ENCODE results near the gene COMMD9. TPM values are rescaled to one million over a fixed set of nuclear protein-coding genes. Genes with fewer than 3 reads are reported as not detected.

Gene COMMD9
- total and polyA plus RNA-seq, 2 of the 8 experiments (the other 6 are each of a cell fraction or from before 2014, with no cell fraction given): 42.5 to 49.1 TPM

DNA sequence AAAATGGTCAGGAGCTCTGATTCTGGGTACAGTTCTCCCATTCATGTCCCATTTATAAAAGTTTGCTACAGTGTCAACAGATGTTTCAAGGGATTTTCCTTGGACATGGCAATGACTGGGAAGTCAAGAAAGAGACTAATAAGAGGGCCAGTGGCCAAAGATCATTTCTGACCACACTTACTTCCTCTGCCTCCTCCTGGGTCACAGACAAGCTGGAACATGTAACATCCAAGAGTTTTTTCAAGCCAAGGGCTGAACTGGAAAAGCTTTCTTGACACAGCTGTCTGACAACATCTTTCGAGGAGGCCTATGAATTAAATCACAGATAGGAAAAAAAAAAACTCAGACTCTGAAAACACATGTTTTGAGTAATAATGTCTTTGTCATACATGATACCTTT is 8.7 kb downstream of the COMMD9 start (continued):
- TF ChIP-seq, protein P1, sequence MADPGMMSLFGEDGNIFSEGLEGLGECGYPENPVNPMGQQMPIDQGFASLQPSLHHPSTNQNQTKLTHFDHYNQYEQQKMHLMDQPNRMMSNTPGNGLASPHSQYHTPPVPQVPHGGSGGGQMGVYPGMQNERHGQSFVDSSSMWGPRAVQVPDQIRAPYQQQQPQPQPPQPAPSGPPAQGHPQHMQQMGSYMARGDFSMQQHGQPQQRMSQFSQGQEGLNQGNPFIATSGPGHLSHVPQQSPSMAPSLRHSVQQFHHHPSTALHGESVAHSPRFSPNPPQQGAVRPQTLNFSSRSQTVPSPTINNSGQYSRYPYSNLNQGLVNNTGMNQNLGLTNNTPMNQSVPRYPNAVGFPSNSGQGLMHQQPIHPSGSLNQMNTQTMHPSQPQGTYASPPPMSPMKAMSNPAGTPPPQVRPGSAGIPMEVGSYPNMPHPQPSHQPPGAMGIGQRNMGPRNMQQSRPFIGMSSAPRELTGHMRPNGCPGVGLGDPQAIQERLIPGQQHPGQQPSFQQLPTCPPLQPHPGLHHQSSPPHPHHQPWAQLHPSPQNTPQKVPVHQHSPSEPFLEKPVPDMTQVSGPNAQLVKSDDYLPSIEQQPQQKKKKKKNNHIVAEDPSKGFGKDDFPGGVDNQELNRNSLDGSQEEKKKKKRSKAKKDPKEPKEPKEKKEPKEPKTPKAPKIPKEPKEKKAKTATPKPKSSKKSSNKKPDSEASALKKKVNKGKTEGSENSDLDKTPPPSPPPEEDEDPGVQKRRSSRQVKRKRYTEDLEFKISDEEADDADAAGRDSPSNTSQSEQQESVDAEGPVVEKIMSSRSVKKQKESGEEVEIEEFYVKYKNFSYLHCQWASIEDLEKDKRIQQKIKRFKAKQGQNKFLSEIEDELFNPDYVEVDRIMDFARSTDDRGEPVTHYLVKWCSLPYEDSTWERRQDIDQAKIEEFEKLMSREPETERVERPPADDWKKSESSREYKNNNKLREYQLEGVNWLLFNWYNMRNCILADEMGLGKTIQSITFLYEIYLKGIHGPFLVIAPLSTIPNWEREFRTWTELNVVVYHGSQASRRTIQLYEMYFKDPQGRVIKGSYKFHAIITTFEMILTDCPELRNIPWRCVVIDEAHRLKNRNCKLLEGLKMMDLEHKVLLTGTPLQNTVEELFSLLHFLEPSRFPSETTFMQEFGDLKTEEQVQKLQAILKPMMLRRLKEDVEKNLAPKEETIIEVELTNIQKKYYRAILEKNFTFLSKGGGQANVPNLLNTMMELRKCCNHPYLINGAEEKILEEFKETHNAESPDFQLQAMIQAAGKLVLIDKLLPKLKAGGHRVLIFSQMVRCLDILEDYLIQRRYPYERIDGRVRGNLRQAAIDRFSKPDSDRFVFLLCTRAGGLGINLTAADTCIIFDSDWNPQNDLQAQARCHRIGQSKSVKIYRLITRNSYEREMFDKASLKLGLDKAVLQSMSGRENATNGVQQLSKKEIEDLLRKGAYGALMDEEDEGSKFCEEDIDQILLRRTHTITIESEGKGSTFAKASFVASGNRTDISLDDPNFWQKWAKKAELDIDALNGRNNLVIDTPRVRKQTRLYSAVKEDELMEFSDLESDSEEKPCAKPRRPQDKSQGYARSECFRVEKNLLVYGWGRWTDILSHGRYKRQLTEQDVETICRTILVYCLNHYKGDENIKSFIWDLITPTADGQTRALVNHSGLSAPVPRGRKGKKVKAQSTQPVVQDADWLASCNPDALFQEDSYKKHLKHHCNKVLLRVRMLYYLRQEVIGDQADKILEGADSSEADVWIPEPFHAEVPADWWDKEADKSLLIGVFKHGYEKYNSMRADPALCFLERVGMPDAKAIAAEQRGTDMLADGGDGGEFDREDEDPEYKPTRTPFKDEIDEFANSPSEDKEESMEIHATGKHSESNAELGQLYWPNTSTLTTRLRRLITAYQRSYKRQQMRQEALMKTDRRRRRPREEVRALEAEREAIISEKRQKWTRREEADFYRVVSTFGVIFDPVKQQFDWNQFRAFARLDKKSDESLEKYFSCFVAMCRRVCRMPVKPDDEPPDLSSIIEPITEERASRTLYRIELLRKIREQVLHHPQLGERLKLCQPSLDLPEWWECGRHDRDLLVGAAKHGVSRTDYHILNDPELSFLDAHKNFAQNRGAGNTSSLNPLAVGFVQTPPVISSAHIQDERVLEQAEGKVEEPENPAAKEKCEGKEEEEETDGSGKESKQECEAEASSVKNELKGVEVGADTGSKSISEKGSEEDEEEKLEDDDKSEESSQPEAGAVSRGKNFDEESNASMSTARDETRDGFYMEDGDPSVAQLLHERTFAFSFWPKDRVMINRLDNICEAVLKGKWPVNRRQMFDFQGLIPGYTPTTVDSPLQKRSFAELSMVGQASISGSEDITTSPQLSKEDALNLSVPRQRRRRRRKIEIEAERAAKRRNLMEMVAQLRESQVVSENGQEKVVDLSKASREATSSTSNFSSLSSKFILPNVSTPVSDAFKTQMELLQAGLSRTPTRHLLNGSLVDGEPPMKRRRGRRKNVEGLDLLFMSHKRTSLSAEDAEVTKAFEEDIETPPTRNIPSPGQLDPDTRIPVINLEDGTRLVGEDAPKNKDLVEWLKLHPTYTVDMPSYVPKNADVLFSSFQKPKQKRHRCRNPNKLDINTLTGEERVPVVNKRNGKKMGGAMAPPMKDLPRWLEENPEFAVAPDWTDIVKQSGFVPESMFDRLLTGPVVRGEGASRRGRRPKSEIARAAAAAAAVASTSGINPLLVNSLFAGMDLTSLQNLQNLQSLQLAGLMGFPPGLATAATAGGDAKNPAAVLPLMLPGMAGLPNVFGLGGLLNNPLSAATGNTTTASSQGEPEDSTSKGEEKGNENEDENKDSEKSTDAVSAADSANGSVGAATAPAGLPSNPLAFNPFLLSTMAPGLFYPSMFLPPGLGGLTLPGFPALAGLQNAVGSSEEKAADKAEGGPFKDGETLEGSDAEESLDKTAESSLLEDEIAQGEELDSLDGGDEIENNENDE (IDR thresholded peaks at IDR 0.05; ENCODE audit: insufficient replicate concordance, low read length): no peak
- TF ChIP-seq POLR2A (IDR thresholded peaks at IDR 0.05; ENCODE audit: control extremely low read depth in 1 of 2, low read depth in 2 of 2, low read length in 2 of 2) (no peak), SP1 (IDR thresholded peaks at IDR 0.05; ENCODE audit: low read depth, low read length) (no peak), PHF8 (conservative IDR thresholded peaks at IDR 0.05; ENCODE audit: low read depth, low read length) (no peak), TBP (IDR thresholded peaks at IDR 0.05; ENCODE audit: low read depth, low read length) (no peak), POLR2AphosphoS5 (IDR thresholded peaks at IDR 0.05; ENCODE audit: low read depth, low read length) (no peak), TEAD4 (IDR thresholded peaks at IDR 0.05; ENCODE audit: low read depth, low read length) (no peak), BRCA1 (IDR thresholded peaks at IDR 0.05; ENCODE audit: low read depth, low read length) (no peak), GTF2F1 (IDR thresholded peaks at IDR 0.05; ENCODE audit: borderline replicate concordance, low read depth, low read length) (no peak)

Measured in H1 (cell line).